SK-N-MC (cell line): ENCODE results near the gene PGLYRP3.

Experiments used
- EZH2 ChIP-seq: fragments of 200-600 bp; sonication (generic); IDR thresholded peaks from one replicate; pipeline ENCODE4 v1.6.1; 2017; ENCODE audit warnings: antibody characterized with exemption
- FOXP2 ChIP-seq: optimal IDR thresholded peaks from 2 replicates; pipeline ENCODE3; 2011; ENCODE audit warnings: mild to moderate bottlenecking, moderate library complexity; ENCODE audit not compliant: insufficient read depth; ENCODE audit errors: extremely low read length, control extremely low read depth
- POLR2AphosphoS5 ChIP-seq: IDR thresholded peaks from 2 replicates; pipeline ENCODE4 v1.6.1; 2012; ENCODE audit warnings: mild to moderate bottlenecking, low read depth, low read length, borderline replicate concordance

- TF ChIP-seq EZH2 (no peak), POLR2AphosphoS5 (no peak), FOXP2 (no peak)
Measured at GRCh38 chr1:153308540-153308939, 4.2 kb downstream of the PGLYRP3 start.
